Measurements from ENCODE around the gene OPN1MW3.

The OPN1MW3 gene

DNA sequence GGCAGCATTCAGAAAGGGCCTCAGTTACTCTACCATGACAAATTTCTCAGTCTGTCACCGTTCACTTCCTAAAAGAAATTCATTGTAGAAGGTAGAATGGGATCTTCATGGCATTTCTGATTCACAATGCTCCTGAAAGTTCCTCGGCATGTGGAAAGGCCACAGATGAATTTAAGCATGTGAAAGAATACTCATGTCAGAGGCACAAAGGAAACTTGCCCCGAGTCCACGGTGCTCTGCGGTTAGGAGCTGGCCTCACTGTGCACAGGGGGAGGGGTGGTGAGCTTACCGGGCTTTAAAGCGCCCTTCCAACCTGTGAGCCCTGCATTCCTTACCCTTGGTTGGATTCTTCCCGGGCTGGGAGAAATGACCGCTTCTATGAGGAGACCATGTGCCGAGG, 47.5 kb downstream of the OPN1MW3 start:
- TF ChIP-seq, protein P1, sequence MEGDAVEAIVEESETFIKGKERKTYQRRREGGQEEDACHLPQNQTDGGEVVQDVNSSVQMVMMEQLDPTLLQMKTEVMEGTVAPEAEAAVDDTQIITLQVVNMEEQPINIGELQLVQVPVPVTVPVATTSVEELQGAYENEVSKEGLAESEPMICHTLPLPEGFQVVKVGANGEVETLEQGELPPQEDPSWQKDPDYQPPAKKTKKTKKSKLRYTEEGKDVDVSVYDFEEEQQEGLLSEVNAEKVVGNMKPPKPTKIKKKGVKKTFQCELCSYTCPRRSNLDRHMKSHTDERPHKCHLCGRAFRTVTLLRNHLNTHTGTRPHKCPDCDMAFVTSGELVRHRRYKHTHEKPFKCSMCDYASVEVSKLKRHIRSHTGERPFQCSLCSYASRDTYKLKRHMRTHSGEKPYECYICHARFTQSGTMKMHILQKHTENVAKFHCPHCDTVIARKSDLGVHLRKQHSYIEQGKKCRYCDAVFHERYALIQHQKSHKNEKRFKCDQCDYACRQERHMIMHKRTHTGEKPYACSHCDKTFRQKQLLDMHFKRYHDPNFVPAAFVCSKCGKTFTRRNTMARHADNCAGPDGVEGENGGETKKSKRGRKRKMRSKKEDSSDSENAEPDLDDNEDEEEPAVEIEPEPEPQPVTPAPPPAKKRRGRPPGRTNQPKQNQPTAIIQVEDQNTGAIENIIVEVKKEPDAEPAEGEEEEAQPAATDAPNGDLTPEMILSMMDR (IDR thresholded peaks at IDR 0.05; ENCODE audit: low read depth, low read length): no peak

DNA sequence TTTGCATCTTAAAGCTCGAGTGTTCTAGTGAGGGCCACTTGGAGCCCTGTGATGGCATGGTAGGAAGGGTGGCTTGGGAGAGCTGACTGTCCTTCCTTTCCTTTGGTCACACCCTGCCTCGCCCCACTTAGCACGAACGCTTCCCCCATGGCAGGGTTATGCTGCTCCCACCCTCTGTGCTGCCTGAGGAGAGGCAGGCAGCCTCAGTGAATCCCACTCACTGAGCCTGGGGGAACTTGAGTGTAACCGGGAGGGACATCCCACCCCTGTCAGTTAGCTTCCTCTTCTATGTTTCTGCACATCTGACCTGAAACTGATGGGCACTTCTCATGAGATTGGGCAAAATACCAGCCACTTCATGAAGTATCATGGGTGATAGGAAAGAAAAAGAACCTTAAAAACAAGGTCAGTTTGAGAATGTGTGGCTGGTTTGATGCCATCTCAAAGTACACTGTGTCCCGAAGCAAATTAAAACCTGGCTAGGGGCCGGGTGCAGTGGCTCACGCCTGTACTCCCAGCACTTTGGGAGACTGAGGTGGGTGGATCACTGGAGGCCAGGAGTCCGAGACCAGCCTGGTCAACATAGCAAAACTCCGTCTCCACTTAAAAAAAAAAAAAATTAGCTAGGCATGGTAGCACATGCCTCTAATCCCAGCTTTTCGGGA, 48.3 kb downstream of the OPN1MW3 start:
- no peak overlapping the region for H3K4me3 ChIP-seq (ENCODE audit: low read depth, low read length)
- TF ChIP-seq, protein P1 (IDR thresholded peaks at IDR 0.05; ENCODE audit: low read depth, low read length): no peak

More for the DNA sequence above, 47.5 kb downstream of the OPN1MW3 start:
- no peak overlapping the region for H3K4me3 ChIP-seq (ENCODE audit: low read depth, low read length)

DNA sequence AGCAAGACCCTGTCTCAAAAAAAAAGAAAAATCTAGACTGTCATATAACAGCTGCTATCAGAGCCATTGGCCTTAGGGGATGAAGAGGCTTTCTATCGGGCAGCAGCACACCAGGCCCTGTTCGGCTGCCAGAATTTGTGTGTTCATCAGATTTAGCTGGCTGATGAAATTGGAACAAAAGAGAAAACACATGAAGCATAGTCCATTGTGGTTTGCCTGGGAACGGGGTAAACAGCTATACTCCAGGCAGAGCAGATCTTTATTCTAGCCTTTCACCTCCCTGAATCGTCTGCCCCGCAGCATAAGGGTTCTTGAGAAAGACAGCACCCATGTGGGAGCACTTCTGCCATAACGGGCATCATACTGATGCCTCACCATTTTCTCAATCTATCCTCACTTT, 49.8 kb downstream of the OPN1MW3 start:
- TF ChIP-seq, protein P1 (IDR thresholded peaks at IDR 0.05; ENCODE audit: low read depth, low read length): no peak

DNA sequence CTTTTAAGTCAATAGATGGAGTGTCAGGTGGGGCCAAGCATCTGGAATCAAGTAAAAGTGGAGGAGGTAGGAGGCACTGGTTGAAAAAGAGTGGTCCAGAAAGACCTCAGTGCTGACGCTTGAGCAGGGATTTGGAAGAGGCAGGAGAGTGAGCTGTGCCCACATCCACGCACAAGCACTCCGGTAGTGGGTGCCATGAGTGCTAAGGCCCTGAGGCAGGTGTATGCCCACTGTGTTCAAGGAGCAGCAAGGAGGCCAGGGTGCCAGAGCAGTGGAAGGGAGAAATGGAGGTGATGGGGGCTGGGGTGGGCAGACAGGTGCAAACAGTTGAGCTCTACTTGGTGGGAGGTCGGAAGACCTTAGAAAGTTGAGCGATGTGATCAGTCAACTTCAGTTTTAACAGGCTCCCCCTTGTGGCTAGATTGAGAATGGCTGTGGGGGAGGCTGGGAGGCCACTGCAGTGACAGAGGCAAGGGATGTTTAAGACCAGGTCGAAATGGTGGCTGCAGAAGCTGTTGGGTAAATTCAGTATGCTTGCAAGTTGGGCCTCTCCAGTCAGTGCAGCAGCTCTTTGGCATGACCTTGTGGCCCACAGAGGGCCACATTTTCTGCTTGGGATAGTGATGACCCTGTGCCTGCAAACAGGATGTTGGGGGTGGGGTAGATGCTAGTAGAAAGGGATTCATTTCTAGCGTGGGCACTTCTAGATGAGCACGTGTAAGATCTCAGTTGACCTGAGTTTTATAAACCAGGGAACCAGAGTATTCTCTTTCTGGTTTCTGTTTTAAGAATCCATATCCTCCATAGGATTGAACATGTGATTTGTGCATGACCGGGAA, 50.9 kb downstream of the OPN1MW3 start:
- H3K4me3 ChIP-seq (ENCODE audit: low read depth, low read length): no peak overlapping the region
- TF ChIP-seq, protein P1 (IDR thresholded peaks at IDR 0.05; ENCODE audit: low read depth, low read length): peak; percentile 73

More for the DNA sequence above, 49.8 kb downstream of the OPN1MW3 start:
- H3K4me3 ChIP-seq (ENCODE audit: low read depth, low read length): no peak overlapping the region

DNA sequence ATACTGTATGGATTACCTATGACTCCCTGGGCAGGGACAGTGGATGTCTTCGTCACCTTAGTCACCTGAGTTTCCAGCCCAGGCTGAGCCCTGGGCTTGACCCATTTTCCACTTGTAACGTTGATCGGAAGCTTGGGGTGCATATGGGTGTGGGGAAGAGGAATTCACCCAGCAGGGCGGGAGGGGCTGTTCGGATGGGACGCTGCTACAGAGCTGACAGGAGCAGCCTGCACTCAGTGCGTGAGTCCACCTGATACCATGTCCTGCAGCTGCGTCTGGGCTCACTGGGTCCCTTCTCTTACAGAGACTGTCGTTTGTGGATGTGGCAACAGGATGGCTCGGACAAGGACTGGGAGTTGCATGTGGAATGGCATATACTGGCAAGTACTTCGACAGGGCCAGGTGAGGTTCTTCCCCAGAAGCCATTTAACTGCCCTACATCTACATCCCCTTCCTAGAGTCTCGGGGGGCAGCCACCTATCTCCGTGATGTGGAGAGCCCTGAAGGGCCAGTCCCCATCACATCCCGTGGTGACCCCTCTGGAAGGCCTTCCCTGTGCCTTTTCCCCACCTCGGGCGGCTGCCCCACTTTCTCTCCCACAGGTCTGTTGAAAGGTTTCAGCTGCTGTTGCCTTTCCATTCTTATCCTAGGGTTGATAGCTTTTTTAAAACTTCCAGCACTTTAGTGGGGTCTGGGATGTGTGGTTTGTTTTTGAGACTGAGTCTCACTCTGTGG, 51.8 kb downstream of the OPN1MW3 start:
- TF ChIP-seq, protein P1 (IDR thresholded peaks at IDR 0.05; ENCODE audit: low read depth, low read length): no peak

DNA sequence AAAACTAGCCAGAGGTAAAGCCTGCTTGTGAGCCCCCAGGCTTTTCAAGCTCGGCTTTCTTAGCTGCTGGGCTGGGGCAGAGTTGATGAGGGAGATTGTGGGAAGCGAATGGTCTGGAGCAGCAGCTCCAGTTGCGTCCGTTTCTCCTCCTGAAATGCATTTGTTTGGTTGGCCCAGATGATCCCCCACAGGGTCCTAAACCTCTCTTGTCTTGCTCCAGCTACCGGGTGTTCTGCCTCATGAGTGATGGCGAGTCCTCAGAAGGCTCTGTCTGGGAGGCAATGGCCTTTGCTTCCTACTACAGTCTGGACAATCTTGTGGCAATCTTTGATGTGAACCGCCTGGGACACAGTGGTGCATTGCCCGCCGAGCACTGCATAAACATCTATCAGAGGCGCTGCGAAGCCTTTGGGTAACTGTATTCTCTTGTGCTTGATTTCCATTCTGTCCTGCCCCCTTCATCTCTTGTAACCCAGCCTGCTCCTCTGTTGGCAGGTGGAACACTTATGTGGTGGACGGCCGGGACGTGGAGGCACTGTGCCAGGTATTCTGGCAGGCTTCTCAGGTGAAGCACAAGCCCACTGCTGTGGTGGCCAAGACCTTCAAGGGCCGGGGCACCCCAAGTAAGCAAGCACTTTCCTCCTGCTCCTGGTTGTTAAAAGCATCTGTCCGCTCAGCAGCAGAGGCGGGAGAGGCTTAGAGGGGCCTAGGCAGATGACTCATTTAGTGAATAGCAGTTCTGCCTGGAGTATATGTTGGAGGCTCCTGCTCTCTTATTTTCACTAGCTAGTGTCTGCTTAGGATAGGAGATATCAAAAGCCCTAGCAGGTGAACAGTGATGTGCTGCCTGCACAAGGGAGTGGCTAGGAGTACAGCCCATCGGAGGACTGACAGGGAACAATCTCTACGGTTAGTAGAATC, 53.5 kb downstream of the OPN1MW3 start:
- no peak overlapping the region for H3K4me3 ChIP-seq (ENCODE audit: low read depth, low read length)
- TF ChIP-seq, protein P1 (IDR thresholded peaks at IDR 0.05; ENCODE audit: low read depth, low read length): peak; percentile 5; the same call in 1 of the 2 replicates

More for the DNA sequence above, 51.8 kb downstream of the OPN1MW3 start:
- H3K4me3 ChIP-seq (ENCODE audit: low read depth, low read length): no peak overlapping the region

All from WI38 (cell line).